ENCODE results near the gene MAPKAPK2.

Gene MAPKAPK2

GRCh38 chr1:206653715-206654459 is 30.8 kb upstream of the MAPKAPK2 start:
- Mint-ChIP-seq H3K4me1 (ENCODE audit: low read depth) (peaks cover 33% of the 10 kb centered on the region), H3K27ac (no peak overlapping the region), H3K4me3 (no peak overlapping the region), H3K9me3 (no peaks in the 10 kb centered on the region), H3K27me3 (peaks cover 38% of the 10 kb centered on the region), H3K36me3 (ENCODE audit: low read depth) (no peaks in the 10 kb centered on the region)
- intact Hi-C loops (cut with micrococcal nuclease) = no loop called here

- intact Hi-C loops (cut with micrococcal nuclease) = no loop called here
- Mint-ChIP-seq H3K4me3 (no peak overlapping the region), H3K4me1 (ENCODE audit: low read depth) (peaks cover 43% of the 10 kb centered on the region), H3K27me3 (peaks cover 42% of the 10 kb centered on the region), H3K27ac (no peak overlapping the region), H3K9me3 (no peaks in the 10 kb centered on the region), H3K36me3 (ENCODE audit: low read depth) (no peaks in the 10 kb centered on the region)
Measured at GRCh38 chr1:206654828-206655227, 29.9 kb upstream of the MAPKAPK2 start.

- intact Hi-C loops (cut with micrococcal nuclease) = no loop called here
- Mint-ChIP-seq H3K36me3 (ENCODE audit: low read depth) (no peaks in the 10 kb centered on the region), H3K4me1 (ENCODE audit: low read depth) (peaks cover 45% of the 10 kb centered on the region), H3K9me3 (no peaks in the 10 kb centered on the region), H3K27ac (no peak overlapping the region), H3K27me3 (peaks cover 44% of the 10 kb centered on the region), H3K4me3 (no peak overlapping the region)
Measured at GRCh38 chr1:206655471-206655882, 29.2 kb upstream of the MAPKAPK2 start.

GRCh38 chr1:206656936-206657335 is 27.8 kb upstream of the MAPKAPK2 start:
- Mint-ChIP-seq H3K4me3 (no peak overlapping the region), H3K27me3 (peaks cover 46% of the 10 kb centered on the region), H3K27ac (no peak overlapping the region), H3K36me3 (ENCODE audit: low read depth) (no peaks in the 10 kb centered on the region), H3K4me1 (ENCODE audit: low read depth) (peaks cover 46% of the 10 kb centered on the region), H3K9me3 (no peaks in the 10 kb centered on the region)
- intact Hi-C loops (cut with micrococcal nuclease) = no loop called here

DNA sequence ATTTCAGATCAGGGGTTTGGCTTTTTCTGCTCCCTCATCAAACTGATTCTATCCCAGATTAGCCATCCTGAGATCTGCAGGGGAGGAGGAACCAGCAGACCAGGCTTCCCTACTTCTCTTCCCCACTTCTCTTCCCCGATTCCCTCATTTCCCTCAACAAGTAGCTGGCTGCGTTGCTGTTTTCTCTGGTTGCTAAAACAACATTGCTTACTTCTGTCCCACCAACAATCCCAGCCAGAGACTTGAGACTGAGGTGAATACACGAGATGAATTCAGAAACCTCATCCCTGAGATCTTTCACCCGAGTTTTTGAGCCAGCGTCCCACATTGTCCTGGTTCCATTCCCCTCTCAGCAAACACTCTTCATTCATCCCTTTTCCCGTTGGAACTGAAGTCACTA is 27.0 kb upstream of the MAPKAPK2 start:
- H3K36me3 Mint-ChIP-seq (ENCODE audit: low read depth) = no peaks in the 10 kb centered on the region
- H3K9me3 Mint-ChIP-seq = no peaks in the 10 kb centered on the region
- intact Hi-C loops (cut with micrococcal nuclease) = no loop called here
- H3K4me1 Mint-ChIP-seq (ENCODE audit: low read depth) = peaks cover 46% of the 10 kb centered on the region
- no peak overlapping the region for H3K27ac Mint-ChIP-seq
- H3K27me3 Mint-ChIP-seq = peaks cover 46% of the 10 kb centered on the region
- H3K4me3 Mint-ChIP-seq = no peak overlapping the region

- Mint-ChIP-seq H3K9me3 (no peaks in the 10 kb centered on the region), H3K4me1 (ENCODE audit: low read depth) (peaks cover 46% of the 10 kb centered on the region), H3K36me3 (ENCODE audit: low read depth) (no peaks in the 10 kb centered on the region), H3K27me3 (peaks cover 47% of the 10 kb centered on the region), H3K4me3 (no peak overlapping the region), H3K27ac (no peak overlapping the region)
- intact Hi-C loops (cut with micrococcal nuclease) = no loop called here
Measured at GRCh38 chr1:206658264-206658980, 26.3 kb upstream of the MAPKAPK2 start.

GRCh38 chr1:206658981-206659273 is 25.8 kb upstream of the MAPKAPK2 start:
- intact Hi-C loops (cut with micrococcal nuclease) = no loop called here
- Mint-ChIP-seq H3K36me3 (ENCODE audit: low read depth) (no peaks in the 10 kb centered on the region), H3K9me3 (no peaks in the 10 kb centered on the region), H3K27me3 (peaks cover 53% of the 10 kb centered on the region), H3K4me3 (no peak overlapping the region), H3K27ac (no peak overlapping the region), H3K4me1 (ENCODE audit: low read depth) (peaks cover 50% of the 10 kb centered on the region)

- intact Hi-C loops (cut with micrococcal nuclease) = loop anchor here (10.0 kb wide), 1 partner anchor 185 kb away; the partner anchor contains the start of gene IKBKE
- H3K4me1 Mint-ChIP-seq (ENCODE audit: low read depth) = peaks cover 55% of the 10 kb centered on the region
- H3K27ac Mint-ChIP-seq = no peak overlapping the region
- no peaks in the 10 kb centered on the region for H3K36me3 Mint-ChIP-seq (ENCODE audit: low read depth)
- no peaks in the 10 kb centered on the region for H3K9me3 Mint-ChIP-seq
- no peak overlapping the region for H3K4me3 Mint-ChIP-seq
- H3K27me3 Mint-ChIP-seq = peaks cover 65% of the 10 kb centered on the region
Measured at GRCh38 chr1:206660136-206660535, 24.6 kb upstream of the MAPKAPK2 start.

DNA sequence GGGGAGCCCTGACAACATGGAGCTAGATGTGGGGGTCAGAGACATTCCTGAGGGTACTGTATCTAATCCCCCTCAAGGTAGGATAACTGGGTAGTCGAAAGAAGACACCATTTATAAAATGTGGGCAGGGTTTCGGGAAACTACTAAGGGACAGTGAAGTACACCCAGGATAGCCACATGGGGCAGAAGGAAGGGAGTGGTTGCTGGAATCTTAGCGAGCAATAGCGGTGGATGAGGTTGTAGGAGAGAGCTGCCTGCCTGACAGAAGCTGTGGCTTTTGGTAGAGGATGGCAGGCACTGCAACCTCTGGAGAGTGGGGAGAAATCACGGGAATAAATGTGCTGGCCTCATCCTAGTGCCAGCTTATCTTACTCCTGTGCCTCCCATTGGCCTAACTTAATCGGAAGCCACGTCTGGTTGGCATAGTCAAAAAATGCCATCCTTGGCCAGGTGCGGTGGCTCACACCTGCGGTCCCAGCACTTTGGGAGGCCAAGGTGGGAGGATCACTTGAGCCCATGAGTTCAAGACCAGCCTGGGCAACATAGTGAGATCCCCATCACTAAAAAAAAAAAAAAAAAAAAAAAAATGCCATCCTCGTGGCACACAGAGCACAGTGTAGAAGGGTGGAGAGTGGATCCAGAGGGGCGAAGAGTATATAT is 23.4 kb upstream of the MAPKAPK2 start:
- peaks cover 59% of the 10 kb centered on the region for H3K4me1 Mint-ChIP-seq (ENCODE audit: low read depth)
- H3K27me3 Mint-ChIP-seq = peaks cover 73% of the 10 kb centered on the region
- intact Hi-C loops (cut with micrococcal nuclease) = loop anchor here (10.0 kb wide), 1 partner anchor 186 kb away; the partner anchor contains the start of gene IKBKE
- no peak overlapping the region for H3K4me3 Mint-ChIP-seq
- no peaks in the 10 kb centered on the region for H3K36me3 Mint-ChIP-seq (ENCODE audit: low read depth)
- H3K27ac Mint-ChIP-seq = no peak overlapping the region
- no peaks in the 10 kb centered on the region for H3K9me3 Mint-ChIP-seq

DNA sequence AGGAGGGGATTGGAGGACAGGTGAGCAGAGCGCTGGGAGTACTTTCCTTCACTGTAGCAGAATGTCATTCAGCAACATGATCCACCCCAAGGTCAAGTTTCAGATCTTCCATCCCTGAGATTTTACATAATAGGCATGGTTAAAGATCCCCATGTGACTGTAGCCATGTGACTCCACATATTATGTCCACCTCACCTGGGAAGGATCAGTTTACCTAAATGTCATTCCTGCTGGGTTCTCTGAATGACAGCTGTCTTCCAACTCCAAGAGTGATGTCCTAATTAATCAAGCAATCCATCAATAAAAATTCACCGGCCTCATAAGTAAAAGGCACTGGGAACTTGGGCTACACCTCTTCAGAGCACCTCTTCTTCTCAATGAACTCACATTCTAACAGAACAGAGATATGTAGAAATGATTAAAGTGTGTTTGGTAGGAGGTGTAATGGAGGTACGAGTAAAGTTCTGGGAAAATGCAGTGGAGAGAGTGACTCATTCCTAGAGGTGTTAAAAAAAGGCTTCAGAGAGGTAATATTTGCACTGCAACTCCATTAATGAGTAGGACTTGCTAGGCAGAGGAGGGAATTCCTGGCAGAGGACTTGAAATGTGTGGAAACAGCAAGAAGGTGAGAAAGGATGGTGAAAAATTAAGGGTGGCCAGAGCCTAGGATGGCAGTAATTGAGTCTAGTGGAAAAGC is 22.2 kb upstream of the MAPKAPK2 start:
- H3K9me3 Mint-ChIP-seq = no peaks in the 10 kb centered on the region
- H3K36me3 Mint-ChIP-seq (ENCODE audit: low read depth) = no peaks in the 10 kb centered on the region
- H3K4me1 Mint-ChIP-seq (ENCODE audit: low read depth) = peaks cover 63% of the 10 kb centered on the region
- H3K4me3 Mint-ChIP-seq = no peak overlapping the region
- H3K27me3 Mint-ChIP-seq = peaks cover 70% of the 10 kb centered on the region
- no peak overlapping the region for H3K27ac Mint-ChIP-seq
- intact Hi-C loops (cut with micrococcal nuclease) = loop anchor here (10.0 kb wide), 1 partner anchor 188 kb away; the partner anchor contains the start of gene IKBKE

DNA sequence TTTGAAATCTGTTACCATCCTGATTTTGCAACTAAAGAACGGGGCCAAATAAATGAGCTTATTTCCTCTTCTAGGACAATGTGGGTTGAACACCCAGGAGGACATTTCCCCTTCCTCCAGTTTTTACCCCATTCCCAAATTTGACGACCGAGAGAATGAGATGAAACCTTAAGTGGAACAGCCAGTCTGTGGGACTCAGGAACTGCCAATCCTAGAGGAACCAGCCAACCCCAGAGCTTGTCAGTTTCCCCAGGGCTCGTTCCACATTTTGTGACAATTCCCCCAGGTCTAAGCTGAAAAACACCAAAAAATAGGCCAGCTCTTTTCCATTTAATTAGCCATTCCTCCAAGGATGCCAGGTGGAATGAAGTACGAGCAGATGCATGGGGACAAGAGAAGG is 21.3 kb upstream of the MAPKAPK2 start:
- Mint-ChIP-seq H3K27ac (no peak overlapping the region), H3K4me1 (ENCODE audit: low read depth) (peaks cover 59% of the 10 kb centered on the region), H3K36me3 (ENCODE audit: low read depth) (no peaks in the 10 kb centered on the region), H3K9me3 (no peaks in the 10 kb centered on the region), H3K4me3 (no peak overlapping the region), H3K27me3 (peaks cover 70% of the 10 kb centered on the region)
- intact Hi-C loops (cut with micrococcal nuclease) = loop anchor here (10.0 kb wide), 1 partner anchor 189 kb away; the partner anchor contains the start of gene IKBKE

DNA sequence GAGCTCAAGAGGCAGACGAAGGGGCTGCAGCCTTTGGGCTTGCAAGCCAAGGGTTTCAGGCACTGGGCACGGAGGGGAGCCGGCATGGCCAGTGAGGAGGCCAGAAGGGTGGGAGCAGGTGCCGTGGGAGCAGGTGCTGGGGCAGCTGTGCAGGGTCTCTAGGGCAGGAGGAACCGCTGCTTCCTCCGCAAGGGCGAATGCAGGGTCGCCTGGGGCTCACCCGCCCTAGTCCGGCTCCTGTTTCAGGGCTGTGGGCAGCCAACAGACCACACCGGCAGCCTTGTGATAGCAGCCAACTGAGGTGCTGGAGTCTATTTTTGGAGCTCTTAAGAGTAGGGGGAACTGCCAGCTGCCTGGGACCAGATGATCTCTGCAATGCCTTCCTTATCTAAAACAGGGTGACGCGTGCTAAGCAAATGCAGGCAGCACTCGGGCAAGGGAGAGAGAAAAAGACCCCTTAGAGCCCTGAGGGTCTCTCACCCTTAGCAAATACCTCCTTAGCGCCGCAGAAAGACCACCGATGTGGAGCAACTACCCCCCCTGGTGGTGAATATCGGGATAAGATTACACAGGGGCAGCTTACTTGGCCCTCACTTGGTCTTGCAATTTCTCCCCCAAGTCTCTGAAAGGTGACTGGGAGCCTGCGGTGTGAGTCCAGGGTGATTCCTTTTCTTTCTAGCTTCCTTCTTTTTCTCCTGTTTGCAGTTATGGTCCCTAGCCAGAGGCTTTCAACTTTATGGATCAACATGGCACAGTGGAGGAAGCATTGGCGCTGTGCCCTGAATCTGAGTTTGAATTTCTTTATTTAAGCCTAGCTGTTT is 20.7 kb upstream of the MAPKAPK2 start:
- Mint-ChIP-seq H3K4me1 (ENCODE audit: low read depth) (peaks cover 55% of the 10 kb centered on the region), H3K36me3 (ENCODE audit: low read depth) (no peaks in the 10 kb centered on the region), H3K9me3 (no peaks in the 10 kb centered on the region), H3K27me3 (peaks cover 65% of the 10 kb centered on the region), H3K27ac (no peak overlapping the region), H3K4me3 (no peak overlapping the region)
- intact Hi-C loops (cut with micrococcal nuclease) = loop anchor here (1.0 to 10.0 kb wide), 2 partner anchors 30 to 189 kb away; partner anchors contain the start of gene IKBKE

DNA sequence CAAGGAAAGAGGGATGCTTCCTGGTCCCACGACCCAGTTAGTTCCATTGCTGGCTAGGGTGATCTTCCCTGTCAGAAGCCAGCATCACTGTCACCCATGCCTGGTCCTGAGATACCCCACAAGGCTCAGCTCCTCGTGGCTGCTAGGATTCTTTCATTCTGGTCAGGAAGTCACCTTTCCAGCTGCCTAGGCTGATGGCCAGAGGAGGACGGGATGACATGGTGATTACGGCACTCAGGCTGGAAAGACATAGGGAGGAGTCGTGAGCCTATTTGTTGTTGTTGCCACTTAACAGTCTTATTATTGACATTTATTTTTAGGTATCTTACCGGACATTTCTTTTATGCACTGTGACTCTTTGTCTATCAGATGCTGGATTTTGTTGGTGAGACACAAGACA is 20.0 kb upstream of the MAPKAPK2 start:
- Mint-ChIP-seq H3K27me3 (peaks cover 66% of the 10 kb centered on the region), H3K4me3 (no peak overlapping the region), H3K9me3 (no peaks in the 10 kb centered on the region), H3K36me3 (ENCODE audit: low read depth) (no peaks in the 10 kb centered on the region), H3K4me1 (ENCODE audit: low read depth) (peaks cover 48% of the 10 kb centered on the region), H3K27ac (no peak overlapping the region)
- intact Hi-C loops (cut with micrococcal nuclease) = loop anchor here (1.0 to 10.0 kb wide), 2 partner anchors 30 to 190 kb away; partner anchors contain the start of gene IKBKE
